Mammary epithelial cell (primary cell): Measurements from ENCODE around the gene TRIM47.

Experiments
- EZH2 ChIP-seq: IDR thresholded peaks from 2 replicates; pipeline ENCODE4 v1.6.1; 2012; ENCODE audit warnings: low read length, inconsistent platforms, borderline replicate concordance
- TF ChIP-seq, protein P1 (sequence below), 2 donors: IDR thresholded peaks in 1 of 2; conservative IDR thresholded peaks in 1 of 2; 2 replicates each; pipeline ENCODE4 v1.5.1; 2011 to 2012; ENCODE audit warnings: inconsistent platforms in 2 of 2, low read length in 2 of 2, mild to moderate bottlenecking in 2 of 2, control low read depth in 1 of 2, low read depth in 1 of 2; ENCODE audit not compliant: insufficient read depth in 1 of 2; ENCODE audit errors: extremely low read depth in 1 of 2

DNA sequence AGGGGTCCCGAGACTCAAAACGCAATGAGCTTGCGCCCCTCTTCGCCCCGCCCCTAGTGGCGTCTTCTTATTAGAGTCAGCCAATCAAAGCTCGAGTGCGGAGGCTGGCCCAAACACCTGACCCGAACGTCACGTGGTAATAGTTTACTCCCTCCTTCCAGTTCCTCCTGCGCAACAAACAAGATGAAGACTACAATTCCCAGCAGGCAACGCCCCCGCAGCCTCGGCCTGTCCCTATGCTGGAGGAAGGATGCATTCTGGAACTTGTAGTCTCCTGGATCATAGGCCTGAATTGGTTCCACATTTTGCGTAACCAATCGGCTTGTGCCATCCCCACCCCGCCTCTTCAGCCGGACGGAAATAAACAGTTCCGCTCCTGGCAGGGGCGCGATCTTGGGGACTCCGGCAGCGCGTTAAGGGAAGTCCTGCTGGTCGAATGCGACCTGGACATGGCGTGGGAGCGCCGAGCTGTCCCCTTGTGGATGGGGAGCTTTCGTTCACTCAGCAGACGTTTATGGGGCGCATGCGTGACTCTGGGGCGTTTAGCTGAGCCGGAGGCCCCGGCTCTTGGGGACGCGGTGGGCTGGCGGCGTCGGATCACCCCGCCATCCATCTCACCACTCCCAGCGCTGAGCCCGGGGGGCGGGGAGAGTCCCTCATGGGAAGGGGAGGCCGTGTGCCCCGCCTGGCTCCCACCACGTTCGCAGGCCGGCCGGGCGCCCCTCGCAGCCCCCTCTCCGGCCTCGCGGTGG, 22.9 kb downstream of the TRIM47 start, which contains the start of gene WBP2:
- TF ChIP-seq, protein P1, sequence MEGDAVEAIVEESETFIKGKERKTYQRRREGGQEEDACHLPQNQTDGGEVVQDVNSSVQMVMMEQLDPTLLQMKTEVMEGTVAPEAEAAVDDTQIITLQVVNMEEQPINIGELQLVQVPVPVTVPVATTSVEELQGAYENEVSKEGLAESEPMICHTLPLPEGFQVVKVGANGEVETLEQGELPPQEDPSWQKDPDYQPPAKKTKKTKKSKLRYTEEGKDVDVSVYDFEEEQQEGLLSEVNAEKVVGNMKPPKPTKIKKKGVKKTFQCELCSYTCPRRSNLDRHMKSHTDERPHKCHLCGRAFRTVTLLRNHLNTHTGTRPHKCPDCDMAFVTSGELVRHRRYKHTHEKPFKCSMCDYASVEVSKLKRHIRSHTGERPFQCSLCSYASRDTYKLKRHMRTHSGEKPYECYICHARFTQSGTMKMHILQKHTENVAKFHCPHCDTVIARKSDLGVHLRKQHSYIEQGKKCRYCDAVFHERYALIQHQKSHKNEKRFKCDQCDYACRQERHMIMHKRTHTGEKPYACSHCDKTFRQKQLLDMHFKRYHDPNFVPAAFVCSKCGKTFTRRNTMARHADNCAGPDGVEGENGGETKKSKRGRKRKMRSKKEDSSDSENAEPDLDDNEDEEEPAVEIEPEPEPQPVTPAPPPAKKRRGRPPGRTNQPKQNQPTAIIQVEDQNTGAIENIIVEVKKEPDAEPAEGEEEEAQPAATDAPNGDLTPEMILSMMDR (conservative IDR thresholded peaks at IDR 0.05 in 1 of 2, IDR thresholded peaks at IDR 0.05 in 1 of 2; ENCODE audit: extremely low read depth in 1 of 2, insufficient read depth in 1 of 2, low read depth in 1 of 2, low read length in 2 of 2) = peak in 1 of 2 donors; percentile 29
- no peak for TF ChIP-seq EZH2
